Forelimb muscle (tissue), 1 donor: ENCODE results near the gene RTL10. TPM values are rescaled to one million over a fixed set of nuclear protein-coding genes. Genes with fewer than 3 reads are reported as not detected.
"Not testable (repeated sequence)": the region's sequence is repeated elsewhere in the genome, so short reads cannot be mapped to it uniquely, and the experiment has no call there.

ENCODE experiments used
- DNase-seq: peaks from one replicate; pipeline ENCODE4 v3.0.0-alpha.2; 2013; ENCODE audit warnings: low read depth
- polyA plus RNA-seq: library from polyadenylated mRNA; unstranded; fragments of 120-200 nt; gene quantifications from one replicate; pipeline ENCODE4 v1.2.1, GENCODE V29; 2013; ENCODE audit not compliant: insufficient read length

The RTL10 gene
- polyA plus RNA-seq, 1 donor = 12.0 TPM

- no peak for DNase-seq
Observed at GRCh38 chr22:19845054-19845722, 9.5 kb downstream of the RTL10 start.

GRCh38 chr22:19844377-19845053, 10.2 kb downstream of the RTL10 start:
- DNase-seq = no peak

- DNase-seq = no peak
Observed at GRCh38 chr22:19843857-19844376, 10.8 kb downstream of the RTL10 start.

GRCh38 chr22:19843107-19843856, 11.4 kb downstream of the RTL10 start:
- no peak for DNase-seq

DNA sequence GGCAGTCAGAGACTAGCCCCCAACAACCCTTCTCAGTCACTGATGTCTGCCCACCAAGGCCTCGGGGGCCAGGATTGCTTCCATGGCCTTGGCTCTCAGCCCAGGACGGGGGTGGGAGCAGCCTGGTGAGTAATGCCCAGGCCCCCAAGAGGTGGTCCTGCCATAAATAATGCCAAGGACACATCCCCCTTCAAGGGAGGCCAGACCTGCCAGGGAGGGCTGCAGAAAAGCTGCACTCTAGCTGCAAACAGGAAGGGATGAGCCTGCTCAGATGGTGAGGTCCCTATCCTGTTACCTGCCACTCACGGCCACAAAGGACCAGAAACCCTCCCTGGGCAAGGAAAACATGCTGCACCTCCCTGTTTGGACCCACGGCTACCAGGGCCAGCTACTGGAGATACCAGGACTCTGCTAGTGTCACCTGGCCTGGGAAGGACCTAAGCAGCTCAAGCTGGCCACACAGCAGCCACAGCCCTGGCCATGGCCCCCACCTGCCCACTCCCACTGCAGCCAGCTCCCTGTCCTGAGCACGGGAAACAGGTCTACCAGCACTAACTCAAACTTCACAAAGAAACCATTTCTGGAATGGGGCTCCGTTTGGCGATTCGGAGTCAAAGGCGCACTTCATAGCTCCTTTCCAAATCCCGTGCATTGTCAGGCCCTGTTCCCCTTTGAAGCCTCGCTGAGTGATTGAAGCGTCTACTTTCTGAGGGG, 12.1 kb downstream of the RTL10 start:
- no peak for DNase-seq

DNA sequence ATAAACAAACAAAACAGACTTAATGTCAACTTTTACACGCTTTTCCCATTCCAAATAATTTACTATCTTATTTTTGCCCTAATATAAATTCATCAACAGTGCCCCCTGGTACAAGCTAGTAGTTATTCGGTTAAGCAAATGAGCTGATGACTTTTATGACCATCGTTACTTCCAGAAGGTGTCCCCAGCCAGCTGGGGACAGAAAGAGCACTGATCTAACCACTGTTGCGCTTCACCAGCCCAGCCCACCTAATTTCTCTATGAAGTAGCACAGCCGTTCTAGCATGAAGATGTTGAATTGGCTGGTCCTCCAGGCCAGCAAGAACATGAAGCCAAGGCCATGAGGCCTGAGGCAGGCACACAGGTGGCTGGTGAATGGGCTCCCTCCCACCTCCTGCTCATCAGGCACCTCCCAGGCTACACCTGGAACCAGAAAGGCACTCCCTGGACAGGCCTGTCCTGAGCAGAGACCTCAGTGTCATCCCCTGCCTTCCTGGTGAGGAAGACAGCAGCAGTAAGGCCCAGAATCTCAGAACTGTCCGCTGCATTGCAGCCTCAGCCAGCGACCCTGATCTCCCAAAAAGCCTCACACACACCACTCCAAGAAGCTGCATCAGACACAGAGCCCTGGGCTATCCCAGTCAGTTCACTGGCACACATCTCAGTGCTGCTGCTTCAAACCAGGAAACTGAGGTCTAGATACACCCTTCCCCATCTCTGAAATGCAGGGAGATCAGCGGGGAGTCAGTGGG, 12.9 kb downstream of the RTL10 start:
- DNase-seq = no peak

- DNase-seq = no peak
Observed at GRCh38 chr22:19840955-19841640, 13.6 kb downstream of the RTL10 start.

DNA sequence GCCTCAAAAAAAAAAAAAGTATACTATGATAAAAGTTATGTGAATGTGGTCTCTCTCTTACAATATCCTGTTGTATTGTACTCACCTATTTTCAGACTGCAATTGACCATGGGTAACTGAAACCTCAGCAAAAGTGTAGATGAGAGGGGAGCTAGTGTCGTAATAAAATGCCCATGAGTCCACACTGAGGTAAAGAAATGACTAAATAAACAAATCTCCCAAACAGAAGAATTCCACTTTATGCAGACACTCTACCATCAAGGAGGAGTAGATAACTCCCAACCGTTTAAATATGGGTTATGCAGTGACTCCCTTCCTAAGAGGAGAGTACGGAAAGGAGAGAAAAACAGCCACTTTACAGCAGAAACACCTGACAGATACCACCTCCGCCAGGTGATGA, 14.6 kb downstream of the RTL10 start:
- DNase-seq = no peak

- DNase-seq = no peak
Observed at GRCh38 chr22:19837915-19838314, 16.8 kb downstream of the RTL10 start.

GRCh38 chr22:19836512-19836911, 18.2 kb downstream of the RTL10 start:
- DNase-seq = no peak

DNA sequence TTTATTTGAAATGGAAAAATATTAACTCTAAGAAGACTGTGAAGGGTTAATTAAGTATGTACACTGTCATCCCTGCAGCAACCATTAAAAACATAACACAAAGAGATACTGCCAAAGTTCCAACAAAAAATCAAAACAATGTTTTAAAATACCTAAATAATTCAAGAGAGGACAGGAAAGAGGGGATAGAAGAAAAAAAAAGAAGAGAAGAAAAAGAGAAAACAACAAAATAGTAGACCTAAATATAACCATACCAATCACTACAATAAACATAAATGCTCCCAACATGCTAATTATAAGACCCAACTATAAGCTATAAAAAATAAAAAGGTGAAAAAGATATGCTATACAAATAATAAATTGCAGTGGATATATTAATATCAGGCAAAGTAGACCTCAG, 20.1 kb downstream of the RTL10 start:
- no peak for DNase-seq

DNA sequence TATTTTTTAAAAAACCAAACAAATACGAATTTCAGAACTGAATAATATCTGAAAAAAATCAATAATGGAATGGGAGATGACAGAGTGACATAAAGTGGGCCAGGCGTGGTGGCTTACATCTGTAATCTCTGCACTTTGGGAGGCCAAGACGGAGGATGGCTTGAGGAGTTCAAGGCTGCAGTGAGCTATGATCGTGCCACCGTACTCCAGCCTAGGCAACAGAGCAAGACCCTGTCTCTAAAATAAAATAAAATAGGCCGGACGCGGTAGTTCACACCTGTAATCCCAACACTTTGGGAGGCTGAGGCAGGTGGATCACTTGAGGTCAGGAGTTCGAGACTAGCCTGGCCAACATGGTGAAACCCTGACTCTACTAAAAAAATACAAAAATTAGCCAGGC, 21.3 kb downstream of the RTL10 start:
- not testable (repeated sequence) for DNase-seq

GRCh38 chr22:19832476-19833108, 22.1 kb downstream of the RTL10 start:
- no peak for DNase-seq

DNA sequence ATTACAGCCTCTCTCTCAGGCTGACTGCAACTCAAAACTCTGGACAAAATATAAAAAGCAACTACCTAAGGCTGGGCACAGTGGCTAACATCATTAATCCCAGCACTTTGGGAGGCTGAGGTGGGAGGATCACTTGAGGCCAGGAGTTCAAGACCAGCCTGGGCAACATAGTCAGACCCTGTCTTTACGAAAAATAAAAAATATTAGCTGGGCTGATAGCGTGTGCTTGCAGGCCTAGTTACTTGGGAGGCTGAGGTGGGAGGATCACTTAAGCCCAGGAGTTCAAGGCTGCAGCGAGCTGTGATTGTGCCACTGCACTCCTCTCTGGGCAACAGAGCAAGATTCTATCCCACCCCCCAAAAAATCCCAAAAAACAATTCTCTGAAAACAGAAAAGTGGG, 22.7 kb downstream of the RTL10 start:
- not testable (repeated sequence) for DNase-seq

DNA sequence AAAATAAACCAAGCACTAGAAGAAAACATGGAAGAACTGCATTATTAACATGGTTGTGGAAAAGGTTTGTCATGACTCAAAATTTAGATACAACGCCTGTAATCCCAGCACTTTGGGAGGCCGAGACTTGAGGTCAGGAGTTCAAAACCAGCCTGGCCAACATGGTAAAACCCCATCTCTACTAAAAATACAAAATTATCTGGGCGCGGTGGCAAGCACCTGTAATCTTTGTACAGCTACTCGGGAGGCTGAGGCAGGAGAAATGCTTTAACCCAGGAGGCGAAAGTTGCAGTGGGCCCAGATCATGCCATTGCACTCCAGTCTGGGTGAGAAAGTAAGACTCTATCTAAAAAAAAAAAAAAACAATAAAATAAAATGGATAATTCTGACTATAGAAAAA, 23.7 kb downstream of the RTL10 start:
- no peak for DNase-seq

- no peak for DNase-seq
Observed at GRCh38 chr22:19828035-19828401, 26.7 kb downstream of the RTL10 start.

DNA sequence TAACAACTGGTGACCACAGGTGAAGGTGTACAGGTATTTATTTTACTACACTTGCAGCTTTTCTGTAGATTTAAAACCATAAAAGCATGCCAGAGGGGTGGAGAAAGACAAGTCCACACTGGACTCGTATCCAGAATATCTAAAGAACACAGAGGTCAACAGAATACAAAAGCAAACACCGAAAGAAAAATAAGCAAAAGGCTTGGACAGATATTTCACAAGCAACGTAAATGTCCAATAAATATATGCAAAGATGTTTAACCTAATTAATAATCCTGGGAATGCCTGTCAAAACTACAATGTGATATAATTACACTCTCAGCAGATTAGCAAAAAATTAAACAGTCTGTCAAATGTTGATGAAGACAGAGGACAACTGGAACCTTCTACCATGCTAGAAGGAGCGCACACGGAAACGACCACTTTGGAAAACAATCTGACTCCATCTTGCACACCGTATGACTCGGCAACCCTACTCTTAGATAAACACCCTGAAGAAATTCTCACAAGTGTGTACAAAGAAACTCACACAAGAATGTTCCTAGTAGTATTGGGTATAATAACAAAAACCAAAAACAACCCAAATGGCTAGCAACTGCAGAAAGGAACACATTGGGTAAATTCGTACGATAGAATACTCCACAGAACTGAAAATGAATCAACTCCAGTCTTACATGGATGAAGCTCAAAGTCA, 27.2 kb downstream of the RTL10 start:
- no peak for DNase-seq

- DNase-seq = no peak
Observed at GRCh38 chr22:19826619-19826950, 28.1 kb downstream of the RTL10 start.

DNA sequence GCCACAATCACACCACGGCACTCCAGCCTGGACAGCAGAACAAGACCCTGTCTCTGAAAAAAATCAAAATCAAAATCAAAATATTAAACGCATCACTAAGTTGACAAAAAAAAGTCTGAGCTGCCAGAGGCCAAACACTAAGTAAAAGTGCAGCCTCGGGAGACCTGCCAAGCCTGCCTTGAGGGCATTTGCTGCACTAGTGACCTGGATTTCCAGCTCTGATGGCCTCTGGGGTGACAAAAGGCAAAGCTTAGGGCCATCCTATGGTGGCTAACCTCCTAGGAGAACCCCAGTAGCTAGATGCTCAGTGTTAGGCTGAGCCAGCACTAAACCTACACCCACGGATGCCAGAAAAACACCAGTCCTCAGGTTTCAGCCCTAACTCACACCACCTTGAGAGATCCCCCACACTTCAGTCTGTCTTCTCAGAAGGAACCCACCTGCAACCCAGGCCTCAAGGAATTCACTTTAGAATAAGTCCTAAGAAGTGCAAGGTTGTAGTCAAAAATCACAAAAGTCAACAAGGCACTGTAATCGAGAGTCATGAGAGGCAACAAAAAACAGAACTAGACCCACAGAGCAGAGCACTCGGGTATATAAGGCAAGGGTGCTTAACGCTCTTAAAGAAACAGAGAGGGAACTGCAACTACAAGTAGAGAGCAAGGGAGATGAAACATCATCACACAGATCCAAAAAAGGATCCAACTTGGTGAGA, 28.6 kb downstream of the RTL10 start:
- no peak for DNase-seq
